Activated CD8-positive, alpha-beta memory T cell treated with anti-CD3 and anti-CD28 coated beads for 36 hours (primary cell): ENCODE data around the gene HP. TPM values are rescaled to one million over a fixed set of nuclear protein-coding genes. Genes with fewer than 3 reads are reported as not detected.
"Not testable (repeated sequence)": the region's sequence is repeated elsewhere in the genome, so short reads cannot be mapped to it uniquely, and the experiment has no call there.

Source experiments
- CTCF ChIA-PET: fragments of 350-600 bp; sonication (Branson Sonifier 250); formaldehyde crosslinking; loops from one replicate; lab custom pipeline; 2021; ENCODE audit warnings: antibody characterized with exemption; lab: Charles Lee
- POLR2A ChIA-PET: fragments of 350-600 bp; sonication (Branson Sonifier 250); formaldehyde crosslinking; loops from one replicate; lab custom pipeline; 2021; ENCODE audit warnings: antibody characterized with exemption; lab: Charles Lee
- total RNA-seq, 2 experiments: library from RNA; stranded (reverse); gene quantifications; one replicate each; pipeline ENCODE4 v1.2.3, GENCODE V29; 2021

Gene HP
- total RNA-seq, 2 experiments from 2014 or later = not detected

DNA sequence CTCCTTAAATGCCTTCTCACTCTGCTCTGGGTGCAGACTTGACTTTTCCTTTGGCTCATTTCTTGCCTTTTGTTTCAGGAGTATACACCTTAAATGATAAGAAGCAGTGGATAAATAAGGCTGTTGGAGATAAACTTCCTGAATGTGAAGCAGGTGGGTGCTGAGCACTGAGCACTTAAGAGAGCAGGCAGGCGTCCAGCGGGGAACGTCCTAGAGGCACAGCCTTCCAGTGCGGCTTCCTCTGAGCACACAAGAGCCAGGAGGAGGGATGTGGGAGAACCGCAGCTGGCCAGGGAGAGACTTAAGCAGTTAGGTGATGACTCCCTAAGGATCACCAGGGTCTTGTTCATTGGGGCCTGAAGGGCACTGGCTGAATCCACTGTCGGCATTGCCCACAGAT lies 20.8 kb downstream of the HP start:
- CTCF ChIA-PET, POLR2A ChIA-PET: not testable (repeated sequence)

DNA sequence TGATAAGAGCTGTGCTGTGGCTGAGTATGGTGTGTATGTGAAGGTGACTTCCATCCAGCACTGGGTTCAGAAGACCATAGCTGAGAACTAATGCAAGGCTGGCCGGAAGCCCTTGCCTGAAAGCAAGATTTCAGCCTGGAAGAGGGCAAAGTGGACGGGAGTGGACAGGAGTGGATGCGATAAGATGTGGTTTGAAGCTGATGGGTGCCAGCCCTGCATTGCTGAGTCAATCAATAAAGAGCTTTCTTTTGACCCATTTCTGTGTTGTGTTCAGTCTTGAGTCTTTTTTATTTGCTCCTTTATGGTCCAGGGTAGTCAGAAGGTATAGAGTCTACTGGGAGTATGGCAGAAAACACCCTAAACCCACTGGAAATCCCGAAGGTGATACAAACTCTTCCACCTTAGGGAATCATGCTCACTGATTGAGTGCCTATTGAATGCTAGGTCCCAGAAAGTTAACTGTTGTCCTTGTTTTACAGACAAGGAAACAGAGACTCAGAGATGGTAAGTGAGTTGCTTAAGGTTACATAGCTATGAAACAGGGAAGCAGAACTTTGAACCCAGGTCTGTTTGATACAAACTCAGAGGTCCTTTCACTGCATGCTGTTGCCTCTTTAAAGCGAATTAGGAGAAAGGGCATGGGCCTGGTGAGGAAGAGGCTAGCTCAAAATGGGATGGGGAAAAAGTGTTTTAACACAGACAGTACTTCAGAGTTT lies 22.8 kb downstream of the HP start:
- CTCF ChIA-PET, POLR2A ChIA-PET: not testable (repeated sequence)

- POLR2A ChIA-PET = no interaction called here
- CTCF ChIA-PET = interaction anchor here (1.1 kb wide), 1 partner anchor 9 kb away, joined by 3 read pairs; no protein-coding TSS in a partner anchor
Observed at GRCh38 chr16:72083778-72084404, 29.6 kb downstream of the HP start.

DNA sequence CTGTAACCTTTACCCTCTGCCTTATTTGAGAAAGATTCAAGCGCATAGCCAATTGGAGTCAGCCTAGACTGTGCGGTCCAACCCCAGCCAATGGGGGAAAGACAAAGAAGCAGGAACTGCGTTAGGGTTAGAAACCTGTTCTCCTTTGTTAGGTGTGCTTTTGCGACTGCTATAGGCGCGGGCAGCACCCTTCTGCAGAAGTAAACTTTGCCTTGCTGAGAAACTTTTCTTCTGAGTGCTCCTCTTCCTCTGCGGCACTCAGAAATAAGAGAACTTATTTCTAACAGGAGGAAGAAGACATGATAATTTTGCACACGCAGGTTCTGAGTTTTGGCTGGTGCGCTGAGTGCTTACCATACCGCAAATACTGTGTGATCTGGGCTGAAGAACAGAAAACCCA lies 30.1 kb downstream of the HP start:
- ChIA-PET CTCF (no interaction called here), POLR2A (no interaction called here)

GRCh38 chr16:72085002-72085401 lies 30.7 kb downstream of the HP start:
- CTCF ChIA-PET = no interaction called here
- POLR2A ChIA-PET = no interaction called here

- ChIA-PET POLR2A (no interaction called here), CTCF (no interaction called here)
Observed at GRCh38 chr16:72091217-72091616, 36.9 kb downstream of the HP start.

DNA sequence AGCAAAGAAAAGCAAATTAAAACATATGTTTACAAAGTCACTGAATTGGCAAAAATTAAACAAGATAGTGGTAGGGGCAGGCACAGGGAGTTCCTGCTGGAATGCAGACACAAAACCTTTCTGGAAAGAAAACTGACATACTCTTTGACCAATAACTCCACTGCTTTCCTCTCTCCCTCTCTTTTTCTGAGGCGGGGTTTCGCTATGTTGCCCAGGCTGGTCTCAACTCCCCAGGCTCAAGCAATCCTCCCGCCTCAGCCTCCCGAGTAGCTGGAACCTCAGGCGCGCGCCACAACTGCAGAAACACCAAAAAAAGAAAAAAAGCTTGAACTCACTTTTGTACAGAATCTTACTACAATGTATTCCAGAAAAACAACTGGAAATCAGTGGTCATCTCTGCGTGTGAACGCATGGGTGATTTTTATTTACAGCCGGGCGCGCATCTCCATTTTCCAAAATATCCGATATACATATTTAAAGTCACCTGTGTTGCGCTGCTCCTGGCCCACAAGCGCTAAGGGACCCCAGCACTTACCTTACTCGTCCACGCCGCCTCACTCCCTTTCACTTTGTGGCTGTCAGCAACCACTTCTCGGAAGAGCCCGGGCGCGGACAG lies 38.6 kb downstream of the HP start:
- ChIA-PET CTCF (interaction anchor here (0.9 to 1.3 kb wide), 3 partner anchors 9 to 528 kb away, joined by 3 to 4 read pairs (median 3); no protein-coding TSS in a partner anchor), POLR2A (interaction anchor here (0.7 kb wide), 1 partner anchor 528 kb away, joined by 3 read pairs; no protein-coding TSS in a partner anchor)

- ChIA-PET POLR2A (interaction anchor here (0.7 kb wide), 1 partner anchor 529 kb away, joined by 3 read pairs; no protein-coding TSS in a partner anchor), CTCF (interaction anchor here (0.9 to 1.3 kb wide), 3 partner anchors 10 to 529 kb away, joined by 3 to 4 read pairs (median 3); no protein-coding TSS in a partner anchor)
Observed at GRCh38 chr16:72093448-72094265, 39.4 kb downstream of the HP start, which contains the start of the genes DHX38 and TXNL4B. Gene DHX38, plus strand, starts transcription at chr16:72093847. Its CDS starts 2,311 bp downstream, at chr16:72096158. Gene TXNL4B, minus strand, starts transcription at chr16:72093620. Its CDS starts 2,871 bp downstream, at chr16:72090749.

DNA sequence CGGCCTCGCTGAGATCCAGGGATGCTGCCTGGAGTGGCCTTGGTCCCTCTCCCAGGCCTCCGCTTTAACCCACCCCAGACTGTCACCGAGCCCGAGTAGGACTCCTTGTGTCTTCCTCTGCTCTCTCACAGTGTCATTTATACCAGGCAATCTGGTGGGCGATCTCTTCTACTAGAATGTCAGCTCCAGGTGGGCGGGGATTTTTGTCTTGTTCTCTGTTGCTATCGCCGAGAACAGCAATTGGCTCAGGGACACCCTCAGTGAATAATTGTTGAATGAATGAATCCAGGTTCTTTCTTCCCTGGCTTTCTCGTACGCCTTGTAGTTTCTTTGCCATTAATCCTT lies 39.9 kb downstream of the HP start:
- ChIA-PET POLR2A (interaction anchor here (0.6 kb wide), 1 partner anchor 67 kb away, joined by 4 read pairs; no protein-coding TSS in a partner anchor), CTCF (interaction anchor here (0.6 to 1.4 kb wide), 2 partner anchors 30 to 223 kb away, joined by 3 to 4 read pairs; no protein-coding TSS in a partner anchor)

GRCh38 chr16:72098936-72099335 lies 44.6 kb downstream of the HP start:
- ChIA-PET POLR2A (no interaction called here), CTCF (interaction anchor here (1.0 to 1.2 kb wide), 2 partner anchors 30 to 32 kb away, joined by 3 read pairs; no protein-coding TSS in a partner anchor)

DNA sequence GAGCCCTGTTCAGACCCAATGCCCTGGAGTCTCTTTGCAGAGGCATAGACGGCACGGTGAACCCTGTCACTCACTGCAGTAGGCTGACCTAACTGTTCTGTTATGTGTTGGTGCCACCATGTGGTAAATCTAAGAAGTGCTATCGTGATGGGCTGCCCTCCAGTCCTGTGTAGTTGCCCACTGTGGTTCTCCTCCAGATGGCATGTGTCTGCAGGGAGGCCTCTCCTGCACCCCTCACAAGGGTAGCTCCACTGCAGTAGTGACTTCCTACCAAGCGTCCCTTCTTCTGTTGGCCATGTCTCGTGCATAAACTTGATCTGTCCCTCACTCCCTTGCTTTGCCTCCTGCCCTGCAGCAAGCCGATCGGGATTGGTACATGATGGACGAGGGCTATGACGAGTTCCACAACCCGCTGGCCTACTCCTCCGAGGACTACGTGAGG lies 45.1 kb downstream of the HP start:
- ChIA-PET POLR2A (no interaction called here), CTCF (interaction anchor here (1.0 kb wide), 1 partner anchor 31 kb away, joined by 3 read pairs; no protein-coding TSS in a partner anchor)

DNA sequence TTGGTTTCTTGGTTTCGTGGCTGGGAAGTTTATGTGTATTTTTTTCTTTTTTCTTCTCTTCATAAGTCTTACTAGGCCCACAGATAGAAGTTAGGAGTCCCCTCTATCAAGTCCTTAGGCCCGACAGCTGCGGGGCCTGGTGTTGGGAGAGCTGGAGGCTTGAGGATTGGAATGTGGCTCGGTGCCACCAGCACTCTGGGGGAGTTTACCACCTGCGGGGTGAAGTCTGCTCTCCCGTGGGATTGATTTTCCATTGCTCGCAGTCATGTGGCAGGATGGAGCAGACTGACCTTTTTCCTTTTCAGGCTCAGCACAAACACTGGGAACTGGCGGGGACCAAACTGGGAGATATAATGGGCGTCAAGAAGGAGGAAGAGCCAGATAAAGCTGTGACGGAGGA lies 46.9 kb downstream of the HP start:
- CTCF ChIA-PET = no interaction called here

DNA sequence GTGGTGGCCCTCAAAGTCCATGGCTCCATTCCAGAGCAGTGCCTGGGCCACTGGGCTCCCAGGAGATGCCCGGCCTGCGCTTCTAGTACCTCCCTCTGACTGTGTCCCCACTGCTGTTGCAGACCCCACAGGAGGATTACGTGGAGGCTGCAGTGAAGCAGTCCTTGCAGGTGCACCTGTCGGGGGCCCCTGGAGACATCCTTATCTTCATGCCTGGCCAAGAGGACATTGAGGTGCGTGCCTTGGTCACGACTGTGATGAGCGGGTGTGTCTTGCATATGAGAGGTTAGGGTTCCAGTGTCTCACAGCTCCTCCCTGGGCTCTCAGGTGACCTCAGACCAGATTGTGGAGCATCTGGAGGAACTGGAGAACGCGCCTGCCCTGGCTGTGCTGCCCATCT lies 50.6 kb downstream of the HP start:
- ChIA-PET POLR2A (no interaction called here), CTCF (no interaction called here)

More for the DNA sequence above, 46.9 kb downstream of the HP start:
- POLR2A ChIA-PET = no interaction called here

- CTCF ChIA-PET = no interaction called here
Observed at GRCh38 chr16:72105978-72106377, 51.7 kb downstream of the HP start.

DNA sequence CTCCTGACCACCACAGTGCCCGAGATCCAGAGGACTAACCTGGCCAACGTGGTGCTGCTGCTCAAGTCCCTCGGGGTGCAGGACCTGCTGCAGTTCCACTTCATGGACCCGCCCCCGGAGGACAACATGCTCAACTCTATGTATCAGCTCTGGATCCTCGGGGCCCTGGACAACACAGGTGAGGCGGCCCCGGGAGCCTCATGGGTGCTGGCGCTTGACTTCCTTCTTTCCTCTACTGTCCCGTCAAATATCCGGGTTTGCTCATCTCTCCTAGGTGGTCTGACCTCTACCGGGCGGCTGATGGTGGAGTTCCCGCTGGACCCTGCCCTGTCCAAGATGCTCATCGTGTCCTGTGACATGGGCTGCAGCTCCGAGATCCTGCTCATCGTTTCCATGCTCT lies 53.1 kb downstream of the HP start:
- POLR2A ChIA-PET = no interaction called here
- CTCF ChIA-PET = no interaction called here

More at GRCh38 chr16:72105978-72106377, 51.7 kb downstream of the HP start:
- POLR2A ChIA-PET = no interaction called here

- POLR2A ChIA-PET = no interaction called here
Observed at GRCh38 chr16:72108353-72109102, 54.2 kb downstream of the HP start.

GRCh38 chr16:72109300-72109699 lies 55.0 kb downstream of the HP start:
- POLR2A ChIA-PET = no interaction called here
- CTCF ChIA-PET = no interaction called here

More at GRCh38 chr16:72108353-72109102, 54.2 kb downstream of the HP start:
- CTCF ChIA-PET = no interaction called here

DNA sequence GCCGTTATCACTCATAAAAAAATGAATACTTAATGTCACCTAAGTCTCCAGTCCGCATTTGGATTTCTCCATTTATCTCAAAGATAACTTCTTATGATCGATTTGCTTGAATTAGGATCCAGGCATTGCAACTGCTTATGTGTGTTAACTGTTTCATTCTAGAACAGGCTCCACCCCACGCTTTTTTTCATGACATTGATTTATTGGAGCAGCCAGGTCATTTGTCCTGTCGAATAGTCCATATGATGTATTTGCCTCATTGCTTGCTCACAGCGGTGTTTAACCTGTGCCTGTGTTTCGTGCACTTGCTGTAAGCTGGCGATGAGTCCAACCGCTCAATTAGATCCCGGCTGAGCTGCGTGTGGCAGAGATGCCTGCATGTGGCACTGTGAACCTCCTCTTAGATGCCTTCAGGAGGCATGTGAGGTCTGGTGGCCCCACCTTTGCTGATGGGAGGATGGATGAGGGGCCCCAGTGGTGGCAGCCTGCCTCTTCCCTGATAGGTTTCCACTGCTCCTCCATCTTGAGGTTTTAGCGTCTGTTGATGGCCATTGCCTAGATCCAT lies 55.7 kb downstream of the HP start:
- ChIA-PET CTCF (no interaction called here), POLR2A (no interaction called here)
